HPDE6-E6E7 (cell line): ENCODE results near the gene RRAGA.
"Not testable (repeated sequence)": the region's sequence is repeated elsewhere in the genome, so short reads cannot be mapped to it uniquely, and the experiment has no call there.

Experiments used
- DNase-seq: peaks from one replicate; pipeline ENCODE4 v3.0.0; 2011; ENCODE audit warnings: missing footprints; ENCODE audit errors: extremely low spot score

The RRAGA gene, protein sequence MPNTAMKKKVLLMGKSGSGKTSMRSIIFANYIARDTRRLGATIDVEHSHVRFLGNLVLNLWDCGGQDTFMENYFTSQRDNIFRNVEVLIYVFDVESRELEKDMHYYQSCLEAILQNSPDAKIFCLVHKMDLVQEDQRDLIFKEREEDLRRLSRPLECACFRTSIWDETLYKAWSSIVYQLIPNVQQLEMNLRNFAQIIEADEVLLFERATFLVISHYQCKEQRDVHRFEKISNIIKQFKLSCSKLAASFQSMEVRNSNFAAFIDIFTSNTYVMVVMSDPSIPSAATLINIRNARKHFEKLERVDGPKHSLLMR

DNA sequence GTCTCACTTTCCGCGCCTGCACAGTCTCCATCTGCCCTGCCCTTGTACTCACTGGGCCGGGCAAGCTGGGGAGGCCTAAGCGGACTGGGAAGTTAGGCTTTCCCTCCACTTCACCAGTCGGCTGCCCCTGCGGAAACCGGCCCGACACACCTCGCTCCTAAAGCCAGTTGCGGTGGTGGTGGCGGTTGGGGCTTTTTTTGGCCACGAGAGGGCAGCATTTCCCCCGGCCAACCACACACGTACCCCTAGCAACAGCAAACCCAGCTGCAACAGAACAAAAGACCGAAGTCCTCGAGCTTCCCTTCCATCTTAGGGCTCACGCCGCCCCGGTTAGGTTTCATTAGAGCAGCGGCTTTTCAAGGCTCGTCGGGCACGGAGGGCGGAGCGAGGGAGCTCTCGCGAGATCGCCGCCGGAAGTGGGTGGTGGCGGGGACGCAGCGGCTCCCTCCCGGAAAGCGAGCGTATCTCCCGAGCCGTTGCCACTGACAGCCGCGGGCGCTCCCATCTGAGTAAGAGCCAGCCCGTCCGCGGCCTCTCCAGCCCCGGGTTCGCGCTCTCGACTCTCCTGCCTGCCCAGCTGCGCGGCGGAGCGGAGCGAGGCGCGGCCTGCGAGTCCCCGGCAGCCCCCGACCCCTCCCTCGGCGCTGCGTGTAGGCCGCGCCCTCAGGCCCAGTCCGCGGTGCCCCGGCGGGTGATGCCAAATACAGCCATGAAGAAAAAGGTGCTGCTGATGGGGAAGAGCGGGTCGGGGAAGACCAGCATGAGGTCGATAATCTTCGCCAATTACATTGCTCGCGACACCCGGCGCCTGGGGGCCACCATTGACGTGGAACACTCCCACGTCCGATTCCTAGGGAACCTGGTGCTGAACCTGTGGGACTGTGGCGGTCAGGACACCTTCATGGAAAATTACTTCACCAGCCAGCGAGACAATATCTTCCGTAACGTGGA is at the start of gene RRAGA:
TSS of gene RRAGA (plus strand) at position 462 of the 951 bp plus-strand sequence. CDS start at position 695, 233 bp downstream.
- peak; percentile 87 for DNase-seq

DNA sequence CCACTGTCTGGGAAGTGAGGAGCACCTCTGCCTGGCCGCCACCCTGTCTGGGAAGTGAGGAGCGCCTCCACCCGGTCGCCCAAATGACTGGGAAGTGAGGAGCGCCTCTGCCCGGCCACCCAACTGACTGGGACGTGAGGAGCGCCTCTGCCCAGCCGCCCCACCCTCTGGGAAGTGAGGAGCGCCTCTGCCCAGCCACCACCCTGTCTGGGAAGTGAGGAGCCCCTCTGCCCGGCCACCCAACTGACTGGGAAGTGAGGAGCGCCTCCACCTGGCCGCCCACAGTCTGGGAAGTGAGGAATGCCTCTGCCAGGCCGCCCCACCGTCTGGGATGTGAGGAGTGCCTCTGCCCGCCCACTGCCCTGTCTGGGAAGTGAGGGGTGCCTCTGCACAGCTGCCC is 49.1 kb upstream of the RRAGA start:
- no peak for DNase-seq

DNA sequence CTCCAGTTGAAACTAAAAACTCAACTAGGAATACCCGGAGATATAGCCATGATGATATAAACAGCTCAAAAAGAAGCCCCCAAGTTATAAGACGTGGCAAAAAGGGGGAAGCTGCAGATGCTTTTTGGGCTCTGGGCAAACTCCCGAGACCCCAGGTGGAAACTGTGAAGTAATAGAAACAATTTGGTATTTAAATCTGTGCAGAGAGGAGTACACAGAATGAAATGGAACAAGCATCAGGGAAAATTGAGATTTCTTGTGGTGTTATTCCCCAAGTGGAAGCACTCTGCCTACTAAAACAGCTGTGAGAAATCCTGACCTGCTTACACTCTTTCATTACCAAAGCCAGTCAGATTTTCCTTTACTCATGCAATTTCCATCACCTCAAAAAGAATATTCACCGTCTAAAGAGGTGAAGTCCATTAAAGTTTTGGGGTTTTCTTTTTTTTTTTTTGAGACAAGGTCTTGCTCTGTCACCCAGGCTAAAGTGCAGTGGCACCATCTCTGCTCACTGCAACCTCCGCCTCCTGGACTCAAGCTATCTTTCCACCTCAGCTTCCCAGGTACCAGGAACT is 39.7 kb upstream of the RRAGA start:
- no peak for DNase-seq

- DNase-seq, result no peak
These were observed 31.0 kb upstream of the RRAGA start for GRCh38 chr9:19018201-19018600.

- no peak for DNase-seq
These were observed 28.3 kb upstream of the RRAGA start for GRCh38 chr9:19020886-19021455.

- not testable (repeated sequence) for DNase-seq
These were observed 27.6 kb upstream of the RRAGA start for GRCh38 chr9:19021649-19022048.

- no peak for DNase-seq
These were observed 27.0 kb upstream of the RRAGA start for GRCh38 chr9:19022206-19022605.

GRCh38 chr9:19023078-19023477 is 26.1 kb upstream of the RRAGA start:
- no peak for DNase-seq

DNA sequence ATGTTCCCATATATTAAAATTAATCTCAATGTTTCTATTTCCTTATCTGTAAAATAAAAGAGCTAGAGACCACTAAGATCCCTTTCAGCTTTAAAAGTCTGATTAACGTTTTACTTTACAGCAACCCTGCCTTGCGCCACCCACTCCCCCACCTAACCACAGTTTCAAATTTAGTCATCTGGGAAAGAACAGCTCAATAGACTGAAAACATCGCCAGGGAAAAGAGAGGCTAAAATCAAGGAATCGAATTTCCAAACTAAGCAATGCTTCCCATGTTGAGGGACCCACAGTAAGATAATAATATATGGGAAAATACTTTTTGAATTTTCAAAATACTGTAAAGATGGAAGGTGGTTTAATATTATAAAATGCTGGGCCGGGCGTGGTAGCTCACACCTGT is 22.9 kb upstream of the RRAGA start:
- no peak for DNase-seq

DNA sequence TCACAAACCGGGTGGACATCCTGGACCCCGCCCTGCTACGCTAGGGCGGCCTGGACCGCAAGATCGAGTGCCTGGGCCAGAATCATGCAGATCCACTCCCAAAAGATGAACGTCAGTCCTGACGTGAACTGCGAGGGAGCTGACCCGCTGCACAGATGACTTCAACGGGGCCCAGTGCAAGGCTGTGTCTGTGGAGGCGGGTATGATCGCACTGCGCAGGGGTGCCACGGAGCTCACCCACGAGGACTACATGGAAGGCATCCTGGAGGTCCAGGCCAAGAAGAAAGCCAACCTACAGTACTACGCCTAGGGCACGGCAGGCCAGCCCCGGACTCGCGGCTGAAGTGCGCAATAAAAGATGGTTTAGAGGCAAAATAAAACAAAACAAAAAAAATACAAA is 21.4 kb upstream of the RRAGA start:
- no peak for DNase-seq

DNA sequence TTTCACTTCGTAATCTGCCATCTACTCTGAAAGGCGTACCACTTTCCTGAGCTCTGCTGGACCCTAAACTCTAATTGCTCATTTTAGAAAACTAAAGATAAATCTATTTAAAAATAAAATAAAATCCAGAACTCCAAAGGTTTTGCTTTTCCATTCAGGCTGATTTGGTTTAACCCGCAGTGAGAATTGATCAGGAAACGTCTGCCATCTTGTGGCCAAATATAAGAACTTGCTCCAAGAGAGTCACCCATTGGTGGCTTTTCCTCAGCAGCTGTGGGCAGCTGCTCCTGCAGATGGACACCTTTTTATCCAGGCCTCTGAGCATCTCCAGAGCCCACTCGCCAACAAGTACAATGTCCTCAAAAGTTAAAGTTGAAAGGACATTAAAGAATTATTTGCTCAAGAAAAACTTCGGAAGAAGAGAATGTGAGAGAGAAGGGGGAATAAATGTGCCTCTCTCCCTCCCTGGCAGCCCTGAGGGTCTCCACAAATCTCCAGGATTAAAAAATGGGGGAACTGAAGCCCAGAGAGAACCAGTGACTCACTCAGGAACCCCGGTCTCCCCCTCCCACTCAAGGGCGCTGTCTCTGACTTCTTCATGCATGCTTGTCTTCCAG is 20.3 kb upstream of the RRAGA start:
- peak; percentile 71 for DNase-seq

- DNase-seq, result no peak
These were observed 18.3 kb upstream of the RRAGA start for GRCh38 chr9:19030899-19031298.

GRCh38 chr9:19032406-19032805 is 16.8 kb upstream of the RRAGA start:
- no peak for DNase-seq

- DNase-seq, result no peak
These were observed 16.2 kb upstream of the RRAGA start, which contains the start of gene SAXO1 for GRCh38 chr9:19033015-19033414. Gene SAXO1, minus strand, starts transcription at chr9:19033209. Its CDS starts 301 bp downstream, at chr9:19032908.

- no peak for DNase-seq
These were observed 12.6 kb upstream of the RRAGA start for GRCh38 chr9:19036611-19037010.

- DNase-seq, result peak; percentile 12
These were observed 850 bp downstream of the RRAGA start for GRCh38 chr9:19049917-19050636.

- DNase-seq, result no peak
These were observed 1.7 kb downstream of the RRAGA start for GRCh38 chr9:19050637-19051591.

GRCh38 chr9:19057033-19057432 is 7.8 kb downstream of the RRAGA start:
- no peak for DNase-seq

- no peak for DNase-seq
These were observed 25.0 kb downstream of the RRAGA start for GRCh38 chr9:19074229-19074628.

DNA sequence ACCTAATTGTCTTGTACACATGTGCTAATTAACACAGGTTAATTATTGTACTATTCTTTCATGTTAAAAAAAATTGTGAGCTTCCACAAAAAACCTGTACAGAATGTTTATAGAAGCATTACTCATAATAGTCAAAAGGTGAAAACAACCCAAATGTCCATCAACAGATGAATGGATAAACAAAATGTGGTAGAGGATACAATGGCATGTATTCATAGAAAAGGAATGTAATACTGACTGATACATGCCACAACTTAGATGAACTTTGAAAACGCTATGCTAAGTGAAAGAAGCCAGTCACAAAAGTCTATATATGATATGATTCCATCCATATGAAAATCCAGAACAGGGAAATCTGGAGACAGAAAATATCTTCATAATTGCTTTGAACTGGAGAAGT is 25.6 kb downstream of the RRAGA start:
- DNase-seq, result no peak
